GM12878 (cell line): ENCODE results near the gene PPP1R1B.

Experiments
- ATF7 ChIP-seq: fragments of 450-650 bp; IDR thresholded peaks from 2 replicates; pipeline ENCODE4 v1.6.1; 2016; ENCODE audit warnings: low read depth, mild to moderate bottlenecking
- CHD4 ChIP-seq: fragments of 200-600 bp; sonication (generic); IDR thresholded peaks from 2 replicates; pipeline ENCODE4 v1.6.1; 2016; ENCODE audit warnings: mild to moderate bottlenecking
- CREB1 ChIP-seq: IDR thresholded peaks from 2 replicates; pipeline ENCODE4 v1.6.1; 2012; ENCODE audit warnings: low read depth, mild to moderate bottlenecking, inconsistent platforms
- CTCF ChIP-seq, 3 experiments: IDR thresholded peaks in 2 of 3; conservative IDR thresholded peaks in 1 of 3; 2 replicates each; pipeline ENCODE4 v1.5.1; 2011; ENCODE audit warnings: low read depth in 3 of 3, low read length in 3 of 3, mild to moderate bottlenecking in 3 of 3, control low read depth in 2 of 3, moderate library complexity in 2 of 3, inconsistent platforms in 1 of 3, mixed read lengths in 1 of 3; ENCODE audit not compliant: control insufficient read depth in 2 of 3, insufficient read depth in 1 of 3; ENCODE audit errors: extremely low read depth in 1 of 3
- GABPA ChIP-seq: IDR thresholded peaks from 2 replicates; pipeline ENCODE4 v1.6.1; 2014; ENCODE audit warnings: antibody characterized with exemption, low read depth, mild to moderate bottlenecking, inconsistent platforms
- MAX ChIP-seq: IDR thresholded peaks from 2 replicates; pipeline ENCODE4 v1.6.1; 2012; ENCODE audit warnings: low read depth, low read length, improper control_type of control experiment
- ZNF24 ChIP-seq: fragments of 450-650 bp; IDR thresholded peaks from 2 replicates; pipeline ENCODE4 v1.6.1; 2017; ENCODE audit warnings: antibody characterized with exemption, mild to moderate bottlenecking
- TF ChIP-seq, protein P1 (sequence below): IDR thresholded peaks from 2 replicates; pipeline ENCODE4 v1.6.1; 2012; ENCODE audit warnings: improper control_type of control experiment, low read depth, low read length; ENCODE audit not compliant: insufficient replicate concordance

- no peak for TF ChIP-seq GABPA
- TF ChIP-seq, protein P1, sequence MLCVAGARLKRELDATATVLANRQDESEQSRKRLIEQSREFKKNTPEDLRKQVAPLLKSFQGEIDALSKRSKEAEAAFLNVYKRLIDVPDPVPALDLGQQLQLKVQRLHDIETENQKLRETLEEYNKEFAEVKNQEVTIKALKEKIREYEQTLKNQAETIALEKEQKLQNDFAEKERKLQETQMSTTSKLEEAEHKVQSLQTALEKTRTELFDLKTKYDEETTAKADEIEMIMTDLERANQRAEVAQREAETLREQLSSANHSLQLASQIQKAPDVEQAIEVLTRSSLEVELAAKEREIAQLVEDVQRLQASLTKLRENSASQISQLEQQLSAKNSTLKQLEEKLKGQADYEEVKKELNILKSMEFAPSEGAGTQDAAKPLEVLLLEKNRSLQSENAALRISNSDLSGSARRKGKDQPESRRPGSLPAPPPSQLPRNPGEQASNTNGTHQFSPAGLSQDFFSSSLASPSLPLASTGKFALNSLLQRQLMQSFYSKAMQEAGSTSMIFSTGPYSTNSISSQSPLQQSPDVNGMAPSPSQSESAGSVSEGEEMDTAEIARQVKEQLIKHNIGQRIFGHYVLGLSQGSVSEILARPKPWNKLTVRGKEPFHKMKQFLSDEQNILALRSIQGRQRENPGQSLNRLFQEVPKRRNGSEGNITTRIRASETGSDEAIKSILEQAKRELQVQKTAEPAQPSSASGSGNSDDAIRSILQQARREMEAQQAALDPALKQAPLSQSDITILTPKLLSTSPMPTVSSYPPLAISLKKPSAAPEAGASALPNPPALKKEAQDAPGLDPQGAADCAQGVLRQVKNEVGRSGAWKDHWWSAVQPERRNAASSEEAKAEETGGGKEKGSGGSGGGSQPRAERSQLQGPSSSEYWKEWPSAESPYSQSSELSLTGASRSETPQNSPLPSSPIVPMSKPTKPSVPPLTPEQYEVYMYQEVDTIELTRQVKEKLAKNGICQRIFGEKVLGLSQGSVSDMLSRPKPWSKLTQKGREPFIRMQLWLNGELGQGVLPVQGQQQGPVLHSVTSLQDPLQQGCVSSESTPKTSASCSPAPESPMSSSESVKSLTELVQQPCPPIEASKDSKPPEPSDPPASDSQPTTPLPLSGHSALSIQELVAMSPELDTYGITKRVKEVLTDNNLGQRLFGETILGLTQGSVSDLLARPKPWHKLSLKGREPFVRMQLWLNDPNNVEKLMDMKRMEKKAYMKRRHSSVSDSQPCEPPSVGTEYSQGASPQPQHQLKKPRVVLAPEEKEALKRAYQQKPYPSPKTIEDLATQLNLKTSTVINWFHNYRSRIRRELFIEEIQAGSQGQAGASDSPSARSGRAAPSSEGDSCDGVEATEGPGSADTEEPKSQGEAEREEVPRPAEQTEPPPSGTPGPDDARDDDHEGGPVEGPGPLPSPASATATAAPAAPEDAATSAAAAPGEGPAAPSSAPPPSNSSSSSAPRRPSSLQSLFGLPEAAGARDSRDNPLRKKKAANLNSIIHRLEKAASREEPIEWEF, result no peak
- no peak for TF ChIP-seq CTCF (IDR thresholded peaks at IDR 0.05 in 2 of 3, conservative IDR thresholded peaks at IDR 0.05 in 1 of 3; ENCODE audit: control insufficient read depth in 2 of 3, extremely low read depth in 1 of 3, insufficient read depth in 1 of 3, low read depth in 3 of 3, low read length in 3 of 3)
- no peak for TF ChIP-seq ZNF24
- no peak for TF ChIP-seq ATF7
- TF ChIP-seq MAX, result no peak
- no peak for TF ChIP-seq CHD4
- no peak for TF ChIP-seq CREB1
These were observed 25.7 kb upstream of the PPP1R1B start for GRCh38 chr17:39600997-39601597.
